B cell (primary cell): ENCODE data around the gene NIP7. TPM values are rescaled to one million over a fixed set of nuclear protein-coding genes. Genes with fewer than 3 reads are reported as not detected.

Source experiments
- ATAC-seq: fragments of 200-7000 bp; cut with Tn5 transposase; one replicate; pipeline ENCODE4 v1.10.0; 2021; ENCODE audit warnings: low read depth, mild to moderate bottlenecking, moderate number of reproducible peaks, moderate library complexity
- CTCF ChIA-PET: fragments of 350-600 bp; sonication (Branson Sonifier 250); formaldehyde crosslinking; loops from one replicate; lab custom pipeline; 2021; ENCODE audit warnings: antibody characterized with exemption, inconsistent platforms; lab: Charles Lee
- POLR2A ChIA-PET: fragments of 350-600 bp; sonication (Branson Sonifier 250); formaldehyde crosslinking; loops from one replicate; lab custom pipeline; 2021; ENCODE audit warnings: antibody characterized with exemption; lab: Charles Lee
- DNase-seq: peaks from one replicate; pipeline ENCODE4 v3.0.0; 2013
- H2AFZ ChIP-seq: 2 replicates; pipeline ENCODE4 v1.6.1; 2012; ENCODE audit warnings: mild to moderate bottlenecking, low read depth, low read length; ENCODE audit not compliant: insufficient read depth, poor library complexity, severe bottlenecking
- H3K27ac ChIP-seq, 2 donors: 1 replicate in 1 of 2; 2 replicates in 1 of 2; pipeline ENCODE4 v1.5.1; 2012 to 2013; ENCODE audit warnings: low read length in 2 of 2, mild to moderate bottlenecking in 2 of 2, moderate library complexity in 1 of 2
- H3K27me3 ChIP-seq, 4 experiments: fragments of 200-600 bp in 1 of 4; sonication (generic) in 1 of 4; replicated peaks in 1 of 4; 1 replicate in 2 of 4; 2 replicates in 2 of 4; pipeline versions ENCODE4 v1.6.1 to v1.7.0; 2013 to 2016; ENCODE audit warnings: low read length in 3 of 4, mild to moderate bottlenecking in 2 of 4, mixed read lengths in 1 of 4, moderate library complexity in 1 of 4; ENCODE audit not compliant: insufficient read depth in 4 of 4, control insufficient read depth in 3 of 4; ENCODE audit errors: control extremely low read depth in 1 of 4
- H3K36me3 ChIP-seq, 2 experiments: replicated peaks in 1 of 2; 1 replicate in 1 of 2; 2 replicates in 1 of 2; pipeline versions ENCODE4 v1.6.1 to v1.7.1; 2013; ENCODE audit warnings: low read length in 1 of 2; ENCODE audit not compliant: insufficient read depth in 2 of 2, control insufficient read depth in 1 of 2; ENCODE audit errors: control extremely low read depth in 1 of 2, extremely low read depth in 1 of 2
- H3K4me1 ChIP-seq, 2 donors: fragments of 200-600 bp in 1 of 2; sonication (generic) in 1 of 2; 1 replicate in 1 of 2; 2 replicates in 1 of 2; pipeline versions ENCODE4 v1.5.1 to v1.6.1; 2013 to 2017; ENCODE audit warnings: low read length in 2 of 2; ENCODE audit not compliant: control insufficient read depth in 2 of 2, insufficient read depth in 2 of 2
- H3K4me2 ChIP-seq: replicated peaks from 2 replicates; pipeline ENCODE3; 2012; ENCODE audit warnings: mild to moderate bottlenecking, low read depth, low read length; ENCODE audit not compliant: poor library complexity, severe bottlenecking
- H3K4me3 ChIP-seq, 5 experiments: fragments of 200-600 bp in 1 of 5; sonication (generic) in 1 of 5; 1 replicate in 3 of 5; 2 replicates in 2 of 5; pipeline versions ENCODE4 v1.5.1 to v1.7.0; 2011 to 2016; ENCODE audit warnings: low read length in 4 of 5, mild to moderate bottlenecking in 4 of 5, low read depth in 2 of 5, control low read depth in 1 of 5, moderate library complexity in 1 of 5; ENCODE audit not compliant: insufficient read depth in 1 of 5; ENCODE audit errors: control extremely low read depth in 1 of 5, extremely low read depth in 1 of 5
- H3K79me2 ChIP-seq: fragments of 200-600 bp; sonication (generic); one replicate; pipeline ENCODE4 v1.6.0; 2016; ENCODE audit warnings: low read length; ENCODE audit not compliant: control insufficient read depth, insufficient read depth
- H3K9ac ChIP-seq: fragments of 200-600 bp; sonication (generic); 2 replicates; pipeline ENCODE4 v1.6.1; 2017; ENCODE audit warnings: mild to moderate bottlenecking, low read length, moderate library complexity
- H3K9me3 ChIP-seq, 3 donors: one replicate each; pipeline versions ENCODE4 v1.6.1 to v1.7.1; 2013; ENCODE audit warnings: low read length in 2 of 3; ENCODE audit not compliant: control insufficient read depth in 2 of 3, insufficient read depth in 1 of 3; ENCODE audit errors: control extremely low read depth in 1 of 3
- H4K20me1 ChIP-seq: 2 replicates; pipeline ENCODE4 v1.6.0; 2012; ENCODE audit warnings: mild to moderate bottlenecking, low read length; ENCODE audit not compliant: insufficient read depth, control insufficient read depth, poor library complexity, severe bottlenecking
- H3K27ac Mint-ChIP-seq: one replicate; pipeline ENCODE4 v1.8.0; 2021; ENCODE audit warnings: mixed read lengths
- H3K27me3 Mint-ChIP-seq: one replicate; pipeline ENCODE4 v1.8.0; 2021; ENCODE audit warnings: mixed read lengths
- H3K4me1 Mint-ChIP-seq: one replicate; pipeline ENCODE4 v1.8.0; 2021; ENCODE audit warnings: mixed read lengths
- H3K4me3 Mint-ChIP-seq: one replicate; pipeline ENCODE4 v1.8.0; 2021; ENCODE audit warnings: mixed read lengths
- H3K9me3 Mint-ChIP-seq: one replicate; pipeline ENCODE4 v1.8.0; 2022; ENCODE audit warnings: mixed read lengths; ENCODE audit not compliant: insufficient read depth
- EZH2 ChIP-seq: IDR thresholded peaks from 2 replicates; pipeline ENCODE4 v1.6.1; 2012; ENCODE audit warnings: borderline replicate concordance, low read depth, mild to moderate bottlenecking, moderate library complexity, low read length; ENCODE audit not compliant: insufficient read depth, poor library complexity, severe bottlenecking
- WGBS: methylation state at CpG from one replicate; pipeline ENCODE4 v1.1.5; 2013; ENCODE audit warnings: missing lambda C conversion rate; ENCODE audit not compliant: insufficient coverage; 5-methylcytosine and 5-hydroxymethylcytosine counted together
- intact Hi-C: fragments of 100-400 bp; cut with micrococcal nuclease; formaldehyde crosslinking; loops from one replicate; pipeline ENCODE4 v1.10.0; 2022
- polyA plus RNA-seq: library from polyadenylated mRNA; depleted of rRNA; stranded (reverse); fragments of >200 nt; gene quantifications from 2 replicates; pipeline ENCODE4 v1.2.3, GENCODE V29; 2012
- total RNA-seq, 2 donors: library from RNA; stranded (reverse); fragments of 120-200 nt in 1 of 2; gene quantifications; 1 replicate in 1 of 2; 2 replicates in 1 of 2; pipeline versions ENCODE4 v1.2.3 to v1.2.4, GENCODE V29; 2013 to 2022
- TF ChIP-seq, protein P1 (sequence below): fragments of 200-600 bp; IDR thresholded peaks from one replicate; pipeline ENCODE4 v1.8.0; 2022; ENCODE audit warnings: antibody characterized with exemption, mild to moderate bottlenecking

The NIP7 gene
- total and polyA plus RNA-seq, 2 donors (not counting 1 experiment from before 2014, with no cell fraction given) = 4.4 to 20.2 TPM

- H3K4me2 ChIP-seq = peak within 1 kb of the TSS; percentile 83
- peaks cover 44% of the 10 kb centered on the region for H3K4me1 Mint-ChIP-seq
- H3K4me1 ChIP-seq = peaks cover 15 to 32% of the 10 kb centered on the region in 2 donors
- H3K9me3 Mint-ChIP-seq = no peaks in the 10 kb centered on the region
- H2AFZ ChIP-seq = peak within 1 kb of the TSS; percentile 98
- CTCF ChIA-PET = interaction anchor here (0.7 to 1.7 kb wide), 7 partner anchors 9 to 810 kb away, joined by 3 to 7 read pairs (median 4); partner anchors contain the start of genes COG8, NIP7, SNTB2 and VPS4A
- peak within 1 kb of the TSS; percentile 80 for H3K27ac Mint-ChIP-seq
- intact Hi-C loops = loop anchor here (1.0 to 2.0 kb wide), 5 partner anchors 9 to 234 kb away; partner anchors contain the start of genes COG8, CYB5B, NFAT5 and NIP7
- peak; percentile 86 for DNase-seq
- peak; percentile 97 for ATAC-seq
- TF ChIP-seq, protein P1, sequence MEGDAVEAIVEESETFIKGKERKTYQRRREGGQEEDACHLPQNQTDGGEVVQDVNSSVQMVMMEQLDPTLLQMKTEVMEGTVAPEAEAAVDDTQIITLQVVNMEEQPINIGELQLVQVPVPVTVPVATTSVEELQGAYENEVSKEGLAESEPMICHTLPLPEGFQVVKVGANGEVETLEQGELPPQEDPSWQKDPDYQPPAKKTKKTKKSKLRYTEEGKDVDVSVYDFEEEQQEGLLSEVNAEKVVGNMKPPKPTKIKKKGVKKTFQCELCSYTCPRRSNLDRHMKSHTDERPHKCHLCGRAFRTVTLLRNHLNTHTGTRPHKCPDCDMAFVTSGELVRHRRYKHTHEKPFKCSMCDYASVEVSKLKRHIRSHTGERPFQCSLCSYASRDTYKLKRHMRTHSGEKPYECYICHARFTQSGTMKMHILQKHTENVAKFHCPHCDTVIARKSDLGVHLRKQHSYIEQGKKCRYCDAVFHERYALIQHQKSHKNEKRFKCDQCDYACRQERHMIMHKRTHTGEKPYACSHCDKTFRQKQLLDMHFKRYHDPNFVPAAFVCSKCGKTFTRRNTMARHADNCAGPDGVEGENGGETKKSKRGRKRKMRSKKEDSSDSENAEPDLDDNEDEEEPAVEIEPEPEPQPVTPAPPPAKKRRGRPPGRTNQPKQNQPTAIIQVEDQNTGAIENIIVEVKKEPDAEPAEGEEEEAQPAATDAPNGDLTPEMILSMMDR = no peak
- no peak for TF ChIP-seq EZH2
- H3K27me3 Mint-ChIP-seq = no peaks in the 10 kb centered on the region
- peak within 1 kb of the TSS; percentile 86 for H3K4me3 Mint-ChIP-seq
- peak within 1 kb of the TSS; percentile 41 to 88 for H3K27ac ChIP-seq
- peak within 1 kb of the TSS; percentile 78 for H3K9ac ChIP-seq
- peaks cover 24% of the 10 kb centered on the region for H4K20me1 ChIP-seq
- 1% methylated on average over 90 of the region's 93 CpGs for WGBS
- peaks cover 75% of the 10 kb centered on the region for H3K79me2 ChIP-seq
- H3K36me3 ChIP-seq = peaks cover 1 to 53% of the 10 kb centered on the region in 2 experiments
- H3K27me3 ChIP-seq = no peaks in the 10 kb centered on the region
- POLR2A ChIA-PET = interaction anchor here (0.7 to 2.5 kb wide), 2 partner anchors 9 to 1045 kb away, joined by 7 to 11 read pairs; partner anchors contain the start of genes COG8 and NIP7
- peak within 1 kb of the TSS; percentile 38 to 88 (median 70) for H3K4me3 ChIP-seq
- no peaks in the 10 kb centered on the region for H3K9me3 ChIP-seq
These were observed 9.1 kb upstream of the NIP7 start, which contains the start of gene PDF for GRCh38 chr16:69330286-69331109. PDF (minus strand) TSS chr16:69330588; CDS start chr16:69330570, 18 bp downstream.

GRCh38 chr16:69334696-69335095, 4.9 kb upstream of the NIP7 start:
- H2AFZ ChIP-seq = no peak overlapping the region
- H3K9me3 ChIP-seq = no peaks in the 10 kb centered on the region
- H4K20me1 ChIP-seq = peaks cover 3% of the 10 kb centered on the region
- intact Hi-C loops = no loop called here
- no peak for ATAC-seq
- no peak overlapping the region for H3K9ac ChIP-seq
- no peak overlapping the region for H3K27ac Mint-ChIP-seq
- no peak overlapping the region for H3K4me3 ChIP-seq
- H3K27me3 ChIP-seq = no peaks in the 10 kb centered on the region
- no peak for DNase-seq
- 96% methylated on average over 7 of the region's 9 CpGs for WGBS
- H3K27ac ChIP-seq = no peak overlapping the region
- ChIA-PET POLR2A (no interaction called here), CTCF (no interaction called here)
- no peaks in the 10 kb centered on the region for H3K9me3 Mint-ChIP-seq
- no peaks in the 10 kb centered on the region for H3K27me3 Mint-ChIP-seq
- peaks cover 38% of the 10 kb centered on the region for H3K4me1 Mint-ChIP-seq
- peaks cover 70% of the 10 kb centered on the region for H3K79me2 ChIP-seq
- TF ChIP-seq, protein P1 = no peak
- TF ChIP-seq EZH2 = no peak
- H3K36me3 ChIP-seq = peaks cover 1 to 38% of the 10 kb centered on the region in 2 experiments
- peaks cover 9 to 26% of the 10 kb centered on the region in 2 donors for H3K4me1 ChIP-seq
- no peak overlapping the region for H3K4me3 Mint-ChIP-seq
- no peak overlapping the region for H3K4me2 ChIP-seq
